Endothelial cell of umbilical vein (primary cell): ENCODE data around the gene LITAF.

Experiments
- CTCF ChIP-seq, 2 donors: IDR thresholded peaks; 1 replicate in 1 of 2; 2 replicates in 1 of 2; pipeline ENCODE4 v1.5.1; 2011; ENCODE audit warnings: low read length in 2 of 2, mild to moderate bottlenecking in 2 of 2, moderate library complexity in 2 of 2, control low read depth in 1 of 2, inconsistent platforms in 1 of 2, low read depth in 1 of 2; ENCODE audit not compliant: insufficient read depth in 1 of 2; ENCODE audit errors: extremely low read depth in 1 of 2
- EZH2 ChIP-seq: IDR thresholded peaks from 2 replicates; pipeline ENCODE4 v1.6.1; 2012; ENCODE audit warnings: borderline replicate concordance, low read depth, mild to moderate bottlenecking, moderate library complexity, low read length, inconsistent platforms; ENCODE audit not compliant: severe bottlenecking
- FOS ChIP-seq: IDR thresholded peaks from 2 replicates; pipeline ENCODE4 v1.6.1; 2011; ENCODE audit warnings: mild to moderate bottlenecking, low read length, moderate library complexity, borderline replicate concordance; ENCODE audit not compliant: insufficient read depth
- GATA2 ChIP-seq: IDR thresholded peaks from 2 replicates; pipeline ENCODE4 v1.7.0; 2011; ENCODE audit warnings: low read depth, mild to moderate bottlenecking, moderate library complexity, mixed read lengths, low read length; ENCODE audit not compliant: insufficient read length, insufficient read depth
- JUN ChIP-seq: IDR thresholded peaks from 2 replicates; pipeline ENCODE4 v1.6.1; 2011; ENCODE audit warnings: borderline replicate concordance, low read depth; ENCODE audit not compliant: insufficient read length, insufficient read depth
- POLR2A ChIP-seq: IDR thresholded peaks from 2 replicates; pipeline ENCODE4 v1.6.1; 2012; ENCODE audit warnings: low read depth, mild to moderate bottlenecking, control low read depth, low read length
- POLR2AphosphoS5 ChIP-seq: IDR thresholded peaks from 2 replicates; pipeline ENCODE4 v1.6.1; 2012; ENCODE audit warnings: low read depth, mild to moderate bottlenecking, control low read depth, low read length, moderate library complexity; ENCODE audit not compliant: insufficient read depth
- TF ChIP-seq, protein P1 (sequence below): IDR thresholded peaks from 2 replicates; pipeline ENCODE4 v1.6.1; 2011; ENCODE audit not compliant: insufficient read depth, insufficient read length

- TF ChIP-seq FOS (no peak), CTCF (IDR thresholded peaks at IDR 0.05; ENCODE audit: extremely low read depth in 1 of 2, insufficient read depth in 1 of 2, low read depth in 1 of 2, low read length in 2 of 2) (no peak), POLR2AphosphoS5 (no peak), POLR2A (no peak), GATA2 (no peak), JUN (no peak), EZH2 (no peak)
- TF ChIP-seq, protein P1, sequence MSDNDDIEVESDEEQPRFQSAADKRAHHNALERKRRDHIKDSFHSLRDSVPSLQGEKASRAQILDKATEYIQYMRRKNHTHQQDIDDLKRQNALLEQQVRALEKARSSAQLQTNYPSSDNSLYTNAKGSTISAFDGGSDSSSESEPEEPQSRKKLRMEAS = no peak
Observed at GRCh38 chr16:11526655-11527350, 59.9 kb downstream of the LITAF start.
